Caco-2 (cell line): ENCODE data around the gene NRP2. TPM values are rescaled to one million over a fixed set of nuclear protein-coding genes. Genes with fewer than 3 reads are reported as not detected.

Experiments used
- BruUV-seq: library from RNA; stranded (reverse); fragments of 400-500 nt; replicated peaks from 2 replicates; lab custom pipeline; 2021; lab: Mats Ljungman, UMichigan
- CTCF ChIA-PET: fragments of 300-600 bp; sonication (Branson Sonifier 250); formaldehyde crosslinking; loops from one replicate; lab custom pipeline; 2022; ENCODE audit warnings: antibody characterized with exemption; lab: Charles Lee
- POLR2A ChIA-PET: fragments of 300-600 bp; sonication (Branson Sonifier 250); formaldehyde crosslinking; loops from one replicate; lab custom pipeline; 2022; ENCODE audit warnings: antibody characterized with exemption; lab: Charles Lee
- DNase-seq, 2 experiments: peaks; one replicate each; pipeline versions ENCODE4 v3.0.0 to v3.0.0-alpha.2; 2020 to 2022
- H3K27me3 ChIP-seq: replicated peaks from 2 replicates; pipeline ENCODE4 v1.6.0; 2011; ENCODE audit warnings: low read length; ENCODE audit not compliant: control insufficient read depth, insufficient read depth
- H3K36me3 ChIP-seq: 2 replicates; pipeline ENCODE4 v1.5.1; 2011; ENCODE audit warnings: low read length; ENCODE audit not compliant: control insufficient read depth, insufficient read depth
- H3K4me1 ChIP-seq: fragments of 250-450 bp; sonication (Bioruptor Pico); 2 replicates; pipeline ENCODE4 v1.5.1; 2020; ENCODE audit warnings: mild to moderate bottlenecking
- H3K4me3 ChIP-seq: 2 replicates; pipeline ENCODE4 v1.5.1; 2011; ENCODE audit warnings: low read depth, mild to moderate bottlenecking, control low read depth, low read length
- H3K9me3 ChIP-seq: fragments of 250-450 bp; sonication (Bioruptor Pico); 2 replicates; pipeline ENCODE4 v1.5.1; 2020; ENCODE audit warnings: mild to moderate bottlenecking, moderate library complexity
- H3K27ac Mint-ChIP-seq: one replicate; pipeline ENCODE4 v1.8.0; 2022; ENCODE audit warnings: mixed read lengths; ENCODE audit not compliant: unreplicated experiment
- H3K27me3 Mint-ChIP-seq: one replicate; pipeline ENCODE4 v1.8.0; 2022; ENCODE audit warnings: mixed read lengths; ENCODE audit not compliant: insufficient read depth, unreplicated experiment
- H3K36me3 Mint-ChIP-seq: one replicate; pipeline ENCODE4 v1.8.0; 2022; ENCODE audit warnings: mild to moderate bottlenecking, mixed read lengths; ENCODE audit not compliant: insufficient read depth, unreplicated experiment
- H3K4me1 Mint-ChIP-seq: one replicate; pipeline ENCODE4 v1.8.0; 2022; ENCODE audit warnings: low read depth, mixed read lengths; ENCODE audit not compliant: unreplicated experiment
- H3K4me3 Mint-ChIP-seq: one replicate; pipeline ENCODE4 v1.8.0; 2022; ENCODE audit warnings: mild to moderate bottlenecking, moderate library complexity, mixed read lengths; ENCODE audit not compliant: unreplicated experiment
- H3K9me3 Mint-ChIP-seq: one replicate; pipeline ENCODE4 v1.8.0; 2022; ENCODE audit warnings: mixed read lengths; ENCODE audit not compliant: unreplicated experiment
- CTCF ChIP-seq, 2 experiments: fragments of 200-600 bp in 1 of 2; IDR thresholded peaks; 1 replicate in 1 of 2; 2 replicates in 1 of 2; pipeline versions ENCODE4 v1.5.1 to v1.8.0; 2011 to 2022; ENCODE audit warnings: antibody characterized with exemption in 1 of 2, control low read depth in 1 of 2, inconsistent platforms in 1 of 2, low read depth in 1 of 2, low read length in 1 of 2, mild to moderate bottlenecking in 1 of 2, moderate library complexity in 1 of 2; ENCODE audit not compliant: insufficient read depth in 1 of 2, severe bottlenecking in 1 of 2, unreplicated experiment in 1 of 2
- intact Hi-C: fragments of 100-400 bp; cut with micrococcal nuclease; formaldehyde crosslinking; loops from one replicate; pipeline ENCODE4 v1.10.0; 2022; ENCODE audit not compliant: unreplicated experiment
- total RNA-seq: library from RNA; stranded (reverse); gene quantifications from 2 replicates; pipeline ENCODE4 v1.2.3, GENCODE V29; 2022

Gene NRP2
- total RNA-seq, 1 experiment from 2014 or later = 96.9 TPM

DNA sequence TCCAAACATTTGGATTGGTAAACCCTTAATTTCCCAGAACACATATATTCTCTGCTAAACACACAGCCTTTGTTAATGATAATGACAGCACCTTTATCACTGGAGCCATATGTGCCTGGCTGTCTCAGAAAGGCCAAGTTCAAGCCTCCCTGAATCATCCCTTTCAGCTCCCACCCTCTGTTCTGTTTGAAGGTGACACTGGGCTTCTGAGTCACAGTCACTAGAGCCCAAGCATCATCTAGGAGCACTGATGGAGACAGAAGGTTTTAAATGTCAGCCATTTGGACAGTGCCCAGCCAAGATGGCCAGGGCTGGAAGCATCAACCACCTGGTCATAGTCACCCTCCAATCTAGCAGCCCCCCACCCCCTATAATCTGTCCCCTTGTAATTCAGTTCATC, 80.6 kb downstream of the NRP2 start:
- CTCF ChIA-PET = no interaction called here
- H3K27ac Mint-ChIP-seq = no peak overlapping the region

GRCh38 chr2:205763708-205764211, 81.5 kb downstream of the NRP2 start:
- no TSS peak for BruUV-seq
- no peak overlapping the region for H3K27ac Mint-ChIP-seq
- H3K36me3 Mint-ChIP-seq = peaks cover 36% of the 10 kb centered on the region
- no peaks in the 10 kb centered on the region for H3K27me3 ChIP-seq
- DNase-seq = peak in 1 of 2 experiments; percentile 30
- CTCF ChIA-PET = no interaction called here
- intact Hi-C loops = no loop called here
- H3K4me1 ChIP-seq = peaks cover under 1% of the 10 kb centered on the region; the same call in 1 of the 2 replicates
- H3K27me3 Mint-ChIP-seq = no peaks in the 10 kb centered on the region
- H3K4me3 ChIP-seq = no peak overlapping the region
- no peaks in the 10 kb centered on the region; the same call in 1 of the 2 replicates for H3K36me3 ChIP-seq
- H3K4me1 Mint-ChIP-seq = peaks cover 8% of the 10 kb centered on the region
- no peak for TF ChIP-seq CTCF (IDR thresholded peaks at IDR 0.05; ENCODE audit: insufficient read depth in 1 of 2, low read depth in 1 of 2, low read length in 1 of 2, severe bottlenecking in 1 of 2, unreplicated experiment in 1 of 2)
- POLR2A ChIA-PET = no interaction called here
- no peaks in the 10 kb centered on the region for H3K9me3 Mint-ChIP-seq
- H3K9me3 ChIP-seq = no peaks in the 10 kb centered on the region
- no peak overlapping the region for H3K4me3 Mint-ChIP-seq

More for the DNA sequence above, 80.6 kb downstream of the NRP2 start:
- TF ChIP-seq CTCF (IDR thresholded peaks at IDR 0.05; ENCODE audit: insufficient read depth in 1 of 2, low read depth in 1 of 2, low read length in 1 of 2, severe bottlenecking in 1 of 2, unreplicated experiment in 1 of 2) = no peak
- Histone ChIP-seq H3K9me3 (no peaks in the 10 kb centered on the region), H3K27me3 (no peaks in the 10 kb centered on the region), H3K4me3 (no peak overlapping the region), H3K4me1 (no peaks in the 10 kb centered on the region), H3K36me3 (no peaks in the 10 kb centered on the region; the same call in 1 of the 2 replicates)
- no peaks in the 10 kb centered on the region for H3K27me3 Mint-ChIP-seq
- H3K36me3 Mint-ChIP-seq = peaks cover 32% of the 10 kb centered on the region
- no peak overlapping the region for H3K4me3 Mint-ChIP-seq
- POLR2A ChIA-PET = no interaction called here
- no TSS peak for BruUV-seq
- no peak for DNase-seq
- H3K4me1 Mint-ChIP-seq = peaks cover 8% of the 10 kb centered on the region
- H3K9me3 Mint-ChIP-seq = no peaks in the 10 kb centered on the region
- intact Hi-C loops = no loop called here

DNA sequence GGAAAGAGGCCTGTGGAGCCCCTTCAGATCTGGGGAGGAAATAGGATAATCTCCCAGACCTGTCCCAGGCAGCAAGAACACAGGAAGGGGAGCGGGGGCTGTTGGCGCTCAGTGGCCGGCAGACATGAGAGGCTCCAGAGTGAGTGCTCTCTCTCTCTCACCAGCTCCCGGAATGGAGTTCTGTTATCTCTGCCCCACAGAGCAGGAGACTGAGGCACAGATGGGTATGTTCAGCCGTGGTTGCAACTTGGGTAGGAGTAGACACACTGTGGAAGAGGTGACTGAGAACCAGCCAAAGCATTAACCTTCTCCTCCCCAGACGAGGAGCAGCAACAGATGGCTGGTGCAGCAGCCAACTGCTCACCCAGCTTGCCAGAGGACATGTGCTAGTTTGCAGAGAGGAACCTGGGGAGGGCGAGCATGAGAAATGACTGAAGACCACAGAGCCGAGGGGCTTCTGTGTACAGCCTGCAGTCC, 82.0 kb downstream of the NRP2 start:
- TF ChIP-seq CTCF (IDR thresholded peaks at IDR 0.05; ENCODE audit: insufficient read depth in 1 of 2, low read depth in 1 of 2, low read length in 1 of 2, severe bottlenecking in 1 of 2, unreplicated experiment in 1 of 2) = no peak
- H3K36me3 Mint-ChIP-seq = peaks cover 42% of the 10 kb centered on the region
- H3K27ac Mint-ChIP-seq = no peak overlapping the region
- CTCF ChIA-PET = no interaction called here
- H3K4me3 Mint-ChIP-seq = no peak overlapping the region
- H3K4me1 Mint-ChIP-seq = peaks cover 13% of the 10 kb centered on the region
- Histone ChIP-seq H3K36me3 (no peaks in the 10 kb centered on the region; the same call in 1 of the 2 replicates), H3K4me3 (no peak overlapping the region), H3K4me1 (peaks cover 6% of the 10 kb centered on the region), H3K27me3 (no peaks in the 10 kb centered on the region), H3K9me3 (no peaks in the 10 kb centered on the region)
- DNase-seq = no peak
- no peaks in the 10 kb centered on the region for H3K9me3 Mint-ChIP-seq
- H3K27me3 Mint-ChIP-seq = no peaks in the 10 kb centered on the region
- BruUV-seq = no TSS peak
- intact Hi-C loops = no loop called here
- POLR2A ChIA-PET = no interaction called here
